ENCODE measurements around the gene NNT. TPM values are rescaled to one million over a fixed set of nuclear protein-coding genes. Genes with fewer than 3 reads are reported as not detected.

NNT gene
- total and polyA plus RNA-seq, 2 of the 13 experiments (the other 11 are each of a cell fraction or from before 2014, with no cell fraction given), result 21.1 to 58.0 TPM

DNA sequence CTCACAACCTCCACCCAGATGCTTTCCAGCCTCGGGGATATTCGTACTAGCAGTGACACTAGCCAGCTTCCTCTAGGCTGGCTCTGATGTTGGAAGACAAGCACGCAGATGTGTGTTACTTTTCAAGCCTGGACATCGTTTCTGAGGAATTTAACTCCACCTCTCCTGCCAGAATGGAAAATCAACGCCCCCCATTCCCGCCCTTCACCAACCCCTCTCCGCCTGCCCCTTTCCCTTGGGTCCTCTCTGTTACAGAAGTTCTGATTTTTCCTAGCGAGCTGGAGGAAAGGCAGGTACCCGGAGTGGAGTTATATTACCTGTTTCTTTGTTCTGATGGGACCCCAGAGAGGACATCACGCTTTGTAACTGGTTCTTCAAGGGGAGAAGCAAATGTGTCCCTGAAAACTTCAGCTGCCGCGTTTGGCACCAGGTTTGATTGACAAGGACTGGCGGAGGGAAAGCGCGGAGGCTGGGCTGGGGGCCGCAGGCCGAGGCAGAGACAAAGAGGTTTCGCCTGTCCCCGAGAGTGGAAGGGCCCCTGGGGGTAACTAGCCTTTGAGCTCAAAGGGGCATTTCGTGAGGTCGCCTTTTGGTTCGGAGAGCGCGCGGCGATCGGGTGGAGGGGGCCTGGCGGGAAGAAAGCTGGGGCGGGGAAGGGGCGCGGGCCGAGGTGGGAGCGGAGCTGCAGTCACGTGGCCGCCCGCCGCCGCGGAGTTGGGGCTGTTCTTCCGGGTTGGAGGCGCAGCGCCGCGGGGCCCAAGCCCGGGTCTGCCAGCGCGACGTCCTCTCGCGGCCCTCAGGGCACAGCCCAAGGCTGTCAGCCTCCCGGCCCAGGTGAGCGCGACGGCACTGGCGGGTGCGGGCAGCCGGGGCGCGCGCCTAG, at the start of gene NNT (continued):
- TF ChIP-seq, protein P1, sequence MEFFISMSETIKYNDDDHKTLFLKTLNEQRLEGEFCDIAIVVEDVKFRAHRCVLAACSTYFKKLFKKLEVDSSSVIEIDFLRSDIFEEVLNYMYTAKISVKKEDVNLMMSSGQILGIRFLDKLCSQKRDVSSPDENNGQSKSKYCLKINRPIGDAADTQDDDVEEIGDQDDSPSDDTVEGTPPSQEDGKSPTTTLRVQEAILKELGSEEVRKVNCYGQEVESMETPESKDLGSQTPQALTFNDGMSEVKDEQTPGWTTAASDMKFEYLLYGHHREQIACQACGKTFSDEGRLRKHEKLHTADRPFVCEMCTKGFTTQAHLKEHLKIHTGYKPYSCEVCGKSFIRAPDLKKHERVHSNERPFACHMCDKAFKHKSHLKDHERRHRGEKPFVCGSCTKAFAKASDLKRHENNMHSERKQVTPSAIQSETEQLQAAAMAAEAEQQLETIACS (CRISPR knock-in tag; IDR thresholded peaks at IDR 0.05), result peak; percentile 75
- no peak for TF ChIP-seq TCF12 (IDR thresholded peaks at IDR 0.05)
- 0 out of 2 replicates have a peak, but pooled peaks have one; percentile 74 for TF ChIP-seq TCF12 (CRISPR knock-in tag; IDR thresholded peaks at IDR 0.05)
- TF ChIP-seq, protein P2, sequence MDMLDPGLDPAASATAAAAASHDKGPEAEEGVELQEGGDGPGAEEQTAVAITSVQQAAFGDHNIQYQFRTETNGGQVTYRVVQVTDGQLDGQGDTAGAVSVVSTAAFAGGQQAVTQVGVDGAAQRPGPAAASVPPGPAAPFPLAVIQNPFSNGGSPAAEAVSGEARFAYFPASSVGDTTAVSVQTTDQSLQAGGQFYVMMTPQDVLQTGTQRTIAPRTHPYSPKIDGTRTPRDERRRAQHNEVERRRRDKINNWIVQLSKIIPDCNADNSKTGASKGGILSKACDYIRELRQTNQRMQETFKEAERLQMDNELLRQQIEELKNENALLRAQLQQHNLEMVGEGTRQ (IDR thresholded peaks at IDR 0.05; ENCODE audit: low read depth, low read length), result no peak
- TF ChIP-seq, protein P2 (CRISPR knock-in tag; IDR thresholded peaks at IDR 0.05; ENCODE audit: borderline replicate concordance), result peak; percentile 73; the same call in 1 of the 2 replicates
- TF ChIP-seq DZIP1 (CRISPR knock-in tag; IDR thresholded peaks at IDR 0.05), result no peak
- TF ChIP-seq HDAC1 (CRISPR knock-in tag; IDR thresholded peaks at IDR 0.05), result peak; percentile 69
- TF ChIP-seq ZNF230 (CRISPR knock-in tag; IDR thresholded peaks at IDR 0.05), result 0 out of 2 replicates have a peak, but pooled peaks have one; percentile 16
- no peak for TF ChIP-seq ZNF281 (CRISPR knock-in tag; IDR thresholded peaks at IDR 0.05; ENCODE audit: borderline replicate concordance)
- no peak for TF ChIP-seq NR2F6 (IDR thresholded peaks at IDR 0.05)
- TF ChIP-seq NR2F6 (CRISPR knock-in tag; IDR thresholded peaks at IDR 0.05), result 0 out of 2 replicates have a peak, but pooled peaks have one; percentile 16
- TF ChIP-seq ETS1 (CRISPR knock-in tag; IDR thresholded peaks at IDR 0.05), result no peak
- no peak for TF ChIP-seq ZNF878 (CRISPR knock-in tag; IDR thresholded peaks at IDR 0.05)
- TF ChIP-seq ZNF562 (CRISPR knock-in tag; IDR thresholded peaks at IDR 0.05; ENCODE audit: borderline replicate concordance), result no peak
- peak; percentile 21; the same call in 1 of the 2 replicates for TF ChIP-seq HNF4A (CRISPR knock-in tag; IDR thresholded peaks at IDR 0.05)
- no peak for TF ChIP-seq DPF2 (CRISPR knock-in tag; IDR thresholded peaks at IDR 0.05; ENCODE audit: borderline replicate concordance, low read depth)
- no peak for TF ChIP-seq ZSCAN30 (CRISPR knock-in tag; IDR thresholded peaks at IDR 0.05)
- no peak for TF ChIP-seq RELA (CRISPR knock-in tag; IDR thresholded peaks at IDR 0.05)
- peak; percentile 92 for TF ChIP-seq ZNF232 (CRISPR knock-in tag; IDR thresholded peaks at IDR 0.05; ENCODE audit: borderline replicate concordance)

Data from HepG2 (cell line).